Measurements from ENCODE around the gene DNAJB8.

DNA sequence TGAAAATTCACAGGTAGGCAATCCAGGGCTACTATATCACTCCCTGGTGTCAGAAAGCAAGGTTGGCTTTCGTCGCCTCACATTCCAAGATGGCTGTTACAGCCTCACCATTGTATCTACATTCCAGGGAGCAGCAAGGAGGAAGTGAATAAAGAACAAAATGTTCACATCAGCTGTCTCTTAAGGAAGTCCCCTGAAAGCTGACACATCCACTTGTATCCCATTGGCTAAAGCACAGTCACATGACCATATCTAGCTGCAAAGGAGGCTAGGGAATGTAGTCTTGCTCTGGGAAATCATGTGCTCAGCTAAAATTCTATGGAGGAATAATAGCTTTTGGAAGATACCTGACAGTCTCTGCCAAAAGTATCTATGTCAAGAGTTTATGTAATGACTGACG, 39.1 kb upstream of the DNAJB8 start:
- TF ChIP-seq, protein P1, sequence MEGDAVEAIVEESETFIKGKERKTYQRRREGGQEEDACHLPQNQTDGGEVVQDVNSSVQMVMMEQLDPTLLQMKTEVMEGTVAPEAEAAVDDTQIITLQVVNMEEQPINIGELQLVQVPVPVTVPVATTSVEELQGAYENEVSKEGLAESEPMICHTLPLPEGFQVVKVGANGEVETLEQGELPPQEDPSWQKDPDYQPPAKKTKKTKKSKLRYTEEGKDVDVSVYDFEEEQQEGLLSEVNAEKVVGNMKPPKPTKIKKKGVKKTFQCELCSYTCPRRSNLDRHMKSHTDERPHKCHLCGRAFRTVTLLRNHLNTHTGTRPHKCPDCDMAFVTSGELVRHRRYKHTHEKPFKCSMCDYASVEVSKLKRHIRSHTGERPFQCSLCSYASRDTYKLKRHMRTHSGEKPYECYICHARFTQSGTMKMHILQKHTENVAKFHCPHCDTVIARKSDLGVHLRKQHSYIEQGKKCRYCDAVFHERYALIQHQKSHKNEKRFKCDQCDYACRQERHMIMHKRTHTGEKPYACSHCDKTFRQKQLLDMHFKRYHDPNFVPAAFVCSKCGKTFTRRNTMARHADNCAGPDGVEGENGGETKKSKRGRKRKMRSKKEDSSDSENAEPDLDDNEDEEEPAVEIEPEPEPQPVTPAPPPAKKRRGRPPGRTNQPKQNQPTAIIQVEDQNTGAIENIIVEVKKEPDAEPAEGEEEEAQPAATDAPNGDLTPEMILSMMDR (IDR thresholded peaks at IDR 0.05), result no peak
- no peak for TF ChIP-seq POLR2A (IDR thresholded peaks at IDR 0.05)
